H1 (cell line): ENCODE results near the gene ENPP3. TPM values are rescaled to one million over a fixed set of nuclear protein-coding genes. Genes with fewer than 3 reads are reported as not detected.

ENCODE experiments used
- CTCF ChIA-PET: fragments of 300-600 bp; sonication (Branson Sonifier 250); formaldehyde crosslinking; loops from one replicate; lab custom pipeline; 2021; ENCODE audit not compliant: partially characterized antibody; lab: Charles Lee
- POLR2A ChIA-PET: fragments of 300-600 bp; sonication (Branson Sonifier 250); formaldehyde crosslinking; loops from one replicate; lab custom pipeline; 2021; ENCODE audit warnings: inconsistent platforms; ENCODE audit not compliant: partially characterized antibody; lab: Charles Lee
- DNase-seq, 2 experiments: peaks; one replicate each; pipeline versions ENCODE4 v3.0.0 to v3.0.0-alpha.2; 2010 to 2022; ENCODE audit warnings: low spot score in 2 of 2, low read depth in 1 of 2, mixed read lengths in 1 of 2
- FAIRE-seq: peaks from 2 replicates; lab custom pipeline; 2011; peaks lifted over from hg19 to GRCh38; lab: Jason Lieb, UNC
- H2AFZ ChIP-seq: 2 replicates; pipeline ENCODE4 v1.8.1; 2012; ENCODE audit warnings: low read length, inconsistent platforms
- H2AK5ac ChIP-seq: 2 replicates; pipeline ENCODE4 v1.6.1; 2013; ENCODE audit warnings: low read depth, low read length
- H2BK120ac ChIP-seq: replicated peaks from 2 replicates; pipeline ENCODE3; 2013; ENCODE audit warnings: low read depth, low read length, inconsistent platforms
- H2BK12ac ChIP-seq: 2 replicates; pipeline ENCODE4 v1.6.1; 2013; ENCODE audit warnings: low read depth, low read length
- H2BK15ac ChIP-seq: 2 replicates; pipeline ENCODE4 v1.6.1; 2013; ENCODE audit warnings: low read length
- H2BK20ac ChIP-seq: 2 replicates; pipeline ENCODE4 v1.6.1; 2013; ENCODE audit warnings: low read length
- H2BK5ac ChIP-seq: 2 replicates; pipeline ENCODE4 v1.6.1; 2013; ENCODE audit warnings: low read depth, low read length
- H3K14ac ChIP-seq: 2 replicates; pipeline ENCODE4 v1.6.1; 2013; ENCODE audit warnings: inconsistent platforms; ENCODE audit not compliant: insufficient read length
- H3K18ac ChIP-seq: 2 replicates; pipeline ENCODE4 v1.6.1; 2013; ENCODE audit warnings: low read length; ENCODE audit errors: extremely low read depth
- H3K23ac ChIP-seq: 2 replicates; pipeline ENCODE4 v1.6.1; 2013; ENCODE audit warnings: inconsistent platforms; ENCODE audit not compliant: insufficient read length
- H3K23me2 ChIP-seq: 2 replicates; pipeline ENCODE4 v1.6.1; 2013; ENCODE audit warnings: low read depth, low read length
- H3K27ac ChIP-seq: 2 replicates; pipeline ENCODE4 v1.6.1; 2011; ENCODE audit warnings: low read depth, low read length, inconsistent platforms
- H3K27me3 ChIP-seq, 4 experiments: replicated peaks in 1 of 4; 1 replicate in 1 of 4; 2 replicates in 3 of 4; pipeline versions ENCODE4 v1.6.1 to v1.8.1; 2011 to 2013; ENCODE audit warnings: low read length in 3 of 4, mild to moderate bottlenecking in 3 of 4, inconsistent platforms in 2 of 4, mixed read lengths in 2 of 4, moderate library complexity in 1 of 4; ENCODE audit not compliant: control insufficient read depth in 3 of 4, insufficient read depth in 3 of 4; ENCODE audit errors: extremely low read depth in 1 of 4
- H3K36me3 ChIP-seq, 4 experiments: 2 replicates each; pipeline versions ENCODE4 v1.6.1 to v1.8.1; 2011 to 2013; ENCODE audit warnings: mild to moderate bottlenecking in 4 of 4, low read length in 3 of 4, moderate library complexity in 2 of 4, control low read depth in 1 of 4, inconsistent platforms in 1 of 4; ENCODE audit not compliant: insufficient read depth in 4 of 4, control insufficient read depth in 2 of 4
- H3K4ac ChIP-seq: replicated peaks from 2 replicates; pipeline ENCODE3; 2013; ENCODE audit warnings: low read length, low read depth, mixed read lengths, inconsistent platforms; ENCODE audit not compliant: insufficient read length
- H3K4me1 ChIP-seq, 4 experiments: replicated peaks in 1 of 4; 1 replicate in 1 of 4; 2 replicates in 3 of 4; pipeline versions ENCODE4 v1.6.1 to v1.8.1; 2011 to 2013; ENCODE audit warnings: low read length in 3 of 4, inconsistent platforms in 2 of 4, mixed read lengths in 1 of 4; ENCODE audit not compliant: insufficient read depth in 4 of 4, control insufficient read depth in 3 of 4
- H3K4me2 ChIP-seq, 2 experiments: 2 replicates each; pipeline versions ENCODE4 v1.6.1 to v1.8.1; 2011 to 2013; ENCODE audit warnings: low read depth in 2 of 2, low read length in 2 of 2, control low read depth in 1 of 2, inconsistent platforms in 1 of 2, mild to moderate bottlenecking in 1 of 2; ENCODE audit not compliant: insufficient read depth in 1 of 2
- H3K4me3 ChIP-seq, 4 experiments: fragments of 200-600, 300-600 bp in 1 of 4; sonication (generic), shearing (Covaris generic), sonication (Bioruptor Twin) in 1 of 4; 2 replicates each; pipeline versions ENCODE4 v1.5.1 to v1.8.1; 2011 to 2016; ENCODE audit warnings: low read length in 4 of 4, low read depth in 3 of 4, control low read depth in 2 of 4, inconsistent platforms in 2 of 4, mild to moderate bottlenecking in 2 of 4, mixed read lengths in 1 of 4, moderate library complexity in 1 of 4; ENCODE audit not compliant: insufficient read depth in 2 of 4; ENCODE audit errors: extremely low read depth in 1 of 4
- H3K56ac ChIP-seq: replicated peaks from 2 replicates; pipeline ENCODE3; 2013; ENCODE audit warnings: low read depth, mild to moderate bottlenecking, mixed read lengths, low read length, inconsistent platforms; ENCODE audit not compliant: insufficient read length
- H3K79me1 ChIP-seq: 2 replicates; pipeline ENCODE4 v1.6.1; 2013; ENCODE audit warnings: low read depth, low read length, control low read depth
- H3K79me2 ChIP-seq, 2 experiments: 2 replicates each; pipeline versions ENCODE4 v1.6.1 to v1.8.1; 2012 to 2013; ENCODE audit warnings: low read length in 2 of 2, mild to moderate bottlenecking in 2 of 2, inconsistent platforms in 1 of 2; ENCODE audit not compliant: insufficient read depth in 2 of 2, control insufficient read depth in 1 of 2
- H3K9ac ChIP-seq, 4 experiments: replicated peaks in 1 of 4; 1 replicate in 1 of 4; 2 replicates in 3 of 4; pipeline versions ENCODE4 v1.6.1 to v1.8.1; 2011 to 2013; ENCODE audit warnings: low read depth in 3 of 4, low read length in 3 of 4, control low read depth in 2 of 4, mild to moderate bottlenecking in 2 of 4, moderate library complexity in 2 of 4, inconsistent platforms in 1 of 4; ENCODE audit errors: extremely low read depth in 1 of 4
- H3K9me3 ChIP-seq, 2 experiments: 2 replicates each; pipeline versions ENCODE4 v1.6.1 to v1.8.1; 2012 to 2013; ENCODE audit warnings: mild to moderate bottlenecking in 2 of 2, moderate library complexity in 2 of 2, control low read depth in 1 of 2, inconsistent platforms in 1 of 2, low read depth in 1 of 2, low read length in 1 of 2, mixed read lengths in 1 of 2; ENCODE audit not compliant: insufficient read depth in 2 of 2
- H4K20me1 ChIP-seq, 2 experiments: replicated peaks in 1 of 2; 2 replicates each; pipeline versions ENCODE3 to v1.8.1; 2011 to 2013; ENCODE audit warnings: inconsistent platforms in 2 of 2, low read length in 2 of 2, mild to moderate bottlenecking in 1 of 2; ENCODE audit not compliant: insufficient read depth in 2 of 2, control insufficient read depth in 1 of 2
- H4K5ac ChIP-seq: 2 replicates; pipeline ENCODE4 v1.6.1; 2013; ENCODE audit warnings: low read length, low read depth, mixed read lengths, inconsistent platforms; ENCODE audit not compliant: insufficient read length
- H4K8ac ChIP-seq: 2 replicates; pipeline ENCODE4 v1.8.0; 2013; ENCODE audit warnings: mild to moderate bottlenecking, moderate library complexity, low read length, inconsistent platforms; ENCODE audit not compliant: insufficient read depth; ENCODE audit errors: extremely low read depth
- H4K91ac ChIP-seq: replicated peaks from 2 replicates; pipeline ENCODE3; 2013; ENCODE audit warnings: low read length, mixed read lengths, inconsistent platforms; ENCODE audit not compliant: insufficient read length
- CHD1 ChIP-seq: IDR thresholded peaks from 2 replicates; pipeline ENCODE4 v1.6.1; 2012; ENCODE audit warnings: low read depth, low read length, improper control_type of control experiment
- CREB1 ChIP-seq: IDR thresholded peaks from 2 replicates; pipeline ENCODE4 v1.6.1; 2012; ENCODE audit warnings: inconsistent platforms
- TAF7 ChIP-seq: optimal IDR thresholded peaks from 2 replicates; pipeline ENCODE3; 2011; ENCODE audit warnings: low read depth, mild to moderate bottlenecking, inconsistent platforms, low read length, moderate library complexity, borderline replicate concordance
- TEAD4 ChIP-seq: IDR thresholded peaks from 2 replicates; pipeline ENCODE4 v1.6.1; 2012; ENCODE audit warnings: low read depth, low read length, inconsistent platforms, mixed read lengths
- WGBS, 2 experiments: shearing (Covaris generic) in 1 of 2; methylation state at CpG; one replicate each; pipeline versions ENCODE4 v1.1.6 to v1.1.7; 2013 to 2015; ENCODE audit warnings: low lambda C conversion rate in 2 of 2, mixed read lengths in 2 of 2, inconsistent platforms in 1 of 2, low coverage in 1 of 2, missing lambda C conversion rate in 1 of 2; ENCODE audit not compliant: insufficient replicate concordance in 2 of 2, insufficient coverage in 1 of 2, insufficient read length in 1 of 2; ENCODE audit errors: extremely low coverage in 1 of 2, missing lambda C conversion rate in 1 of 2; 5-methylcytosine and 5-hydroxymethylcytosine counted together
- polyA plus RNA-seq, 7 experiments: library from polyadenylated mRNA; depleted of rRNA in 3 of 7; stranded (reverse) in 5 of 7; unstranded in 2 of 7; fragments of >200 nt in 5 of 7; fragments of 200-250 nt in 2 of 7; gene quantifications; 1 replicate in 5 of 7; 2 replicates in 1 of 7; 4 replicates in 1 of 7; pipeline versions ENCODE4 v1.2.1 to v1.2.3, GENCODE V29; 2011 to 2013; ENCODE audit warnings: missing spikeins in 2 of 7, mixed read lengths in 2 of 7
- total RNA-seq: library from RNA; stranded (reverse); fragmentation: NEBNext Ultra II Directional; extraction: Animal tissue kit (Norgen Biotek cat#: 25700); gene quantifications from 2 replicates; pipeline ENCODE4 v1.2.1, GENCODE V29; 2021

The ENPP3 gene
- total and polyA plus RNA-seq, 2 of the 8 experiments (the other 6 are each of a cell fraction or from before 2014, with no cell fraction given), result 0.11 TPM; not detected in 1

DNA sequence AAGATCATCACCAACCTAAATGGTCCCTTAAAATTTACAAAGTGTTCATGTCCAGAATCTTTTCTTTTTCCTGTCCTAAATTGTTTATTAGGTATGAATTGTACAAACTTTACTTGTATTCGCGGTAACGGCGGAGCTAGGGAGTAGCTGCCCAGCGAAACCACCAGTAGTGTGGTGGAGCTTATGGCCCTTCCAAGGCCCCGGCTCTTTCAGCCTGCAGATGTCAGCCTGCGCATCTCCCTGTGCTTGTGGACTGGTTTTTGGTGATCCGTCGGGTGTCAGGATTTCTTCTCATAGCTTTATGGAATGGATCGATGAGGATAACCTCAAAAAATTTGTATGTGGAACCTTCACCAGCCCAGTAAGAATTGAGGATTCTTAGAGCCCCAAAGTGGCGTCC is 143.5 kb downstream of the ENPP3 start:
- Histone ChIP-seq H2BK15ac (no peak overlapping the region), H3K79me1 (no peaks in the 10 kb centered on the region), H4K91ac (no peak overlapping the region), H2AK5ac (no peak overlapping the region), H3K27ac (no peak overlapping the region), H3K56ac (no peak overlapping the region), H4K20me1 (no peaks in the 10 kb centered on the region), H3K9me3 (no peaks in the 10 kb centered on the region), H3K23ac (no peak overlapping the region), H2BK120ac (no peak overlapping the region), H2BK20ac (no peak overlapping the region), H3K27me3 (0 out of 7 replicates have a peak, but pooled peaks cover 0 to 3% (median 0%) of the 10 kb centered on the region in 4 experiments), H2BK5ac (no peak overlapping the region), H3K18ac (no peak overlapping the region), H2BK12ac (no peak overlapping the region), H3K23me2 (no peaks in the 10 kb centered on the region), H3K14ac (no peak overlapping the region), H3K36me3 (no peaks in the 10 kb centered on the region)
- DNase-seq (no peak), FAIRE-seq (no peak)
- POLR2A ChIA-PET, result no interaction called here
- CTCF ChIA-PET, result interaction anchor here (0.7 to 3.7 kb wide), 6 partner anchors 12 to 494 kb away, joined by 3 to 18 read pairs (median 4); no protein-coding TSS in a partner anchor
- TF ChIP-seq TAF7 (no peak), CREB1 (no peak), TEAD4 (no peak), CHD1 (no peak)
- TF ChIP-seq, all 59 proteins: peak for 0
- Histone ChIP-seq H4K5ac (no peak overlapping the region), H3K4ac (no peak overlapping the region), H3K4me1 (peaks cover 0 to 3% (median 0%) of the 10 kb centered on the region in 4 experiments; a peak in 1 of 7 replicates), H4K8ac (no peak overlapping the region), H3K4me2 (no peak overlapping the region), H3K9ac (no peak overlapping the region), H3K79me2 (no peaks in the 10 kb centered on the region), H3K4me3 (no peak overlapping the region), H2AFZ (no peak overlapping the region)
- 91% methylated on average over 11 of the region's 11 CpGs; no CpG with 5 or more reads in 1 of the 2 experiments for WGBS, 2 experiments
